OCI-LY7 (cell line): ENCODE results near the gene LGR5. TPM values are rescaled to one million over a fixed set of nuclear protein-coding genes. Genes with fewer than 3 reads are reported as not detected.

Source experiments
- BruUV-seq: library from RNA; stranded (reverse); fragments of 400-500 nt; replicated peaks from 2 replicates; lab custom pipeline; 2021; lab: Mats Ljungman, UMichigan
- CTCF ChIA-PET: fragments of 300-600 bp; sonication (Branson Sonifier 250); formaldehyde crosslinking; loops from one replicate; lab custom pipeline; 2022; ENCODE audit warnings: antibody characterized with exemption; ENCODE audit not compliant: unreplicated experiment; lab: Charles Lee
- POLR2A ChIA-PET: fragments of 300-600 bp; sonication (Branson Sonifier 250); formaldehyde crosslinking; loops from one replicate; lab custom pipeline; 2022; ENCODE audit warnings: antibody characterized with exemption; lab: Charles Lee
- DNase-seq: peaks from one replicate; pipeline ENCODE4 v3.0.0-alpha.2; 2015; ENCODE audit warnings: low spot score
- H2AFZ ChIP-seq: fragments of 200-600 bp; sonication (generic), shearing (Covaris generic); 2 replicates; pipeline ENCODE4 v1.6.1; 2014; ENCODE audit warnings: mild to moderate bottlenecking, antibody characterized with exemption, low read length, moderate library complexity
- H3K27ac ChIP-seq: fragments of 200-600 bp; sonication (generic); 2 replicates; pipeline ENCODE4 v1.5.1; 2014; ENCODE audit warnings: mixed run types, low read depth, mild to moderate bottlenecking, moderate library complexity, low read length, inconsistent platforms; ENCODE audit not compliant: poor library complexity, severe bottlenecking
- H3K36me3 ChIP-seq: fragments of 200-600 bp; sonication (generic); 2 replicates; pipeline ENCODE4 v1.6.1; 2014; ENCODE audit warnings: mild to moderate bottlenecking, antibody characterized with exemption, low read length, moderate library complexity, mixed read lengths; ENCODE audit not compliant: insufficient read depth
- H3K4me1 ChIP-seq: fragments of 200-600 bp; sonication (generic); 2 replicates; pipeline ENCODE4 v1.5.1; 2014; ENCODE audit warnings: mild to moderate bottlenecking, low read length; ENCODE audit not compliant: insufficient read depth, poor library complexity, severe bottlenecking
- H3K4me2 ChIP-seq: fragments of 200-600 bp; sonication (generic); 2 replicates; pipeline ENCODE4 v1.6.1; 2014; ENCODE audit warnings: mild to moderate bottlenecking, low read length
- H3K4me3 ChIP-seq: fragments of 200-600 bp; sonication (generic); 2 replicates; pipeline ENCODE4 v1.5.1; 2014; ENCODE audit warnings: mild to moderate bottlenecking, low read depth, low read length; ENCODE audit not compliant: poor library complexity, severe bottlenecking
- H3K79me2 ChIP-seq: fragments of 200-600 bp; sonication (generic); 2 replicates; pipeline ENCODE4 v1.6.1; 2016; ENCODE audit warnings: low read depth, mild to moderate bottlenecking, low read length, moderate library complexity, mixed read lengths; ENCODE audit not compliant: insufficient read depth
- H3K9me2 ChIP-seq: fragments of 200-600 bp; sonication (generic); 2 replicates; pipeline ENCODE4 v1.6.1; 2016; ENCODE audit warnings: mild to moderate bottlenecking, low read length, mixed read lengths; ENCODE audit not compliant: insufficient read depth
- H3K9me3 ChIP-seq: fragments of 200-600 bp; sonication (generic); 2 replicates; pipeline ENCODE4 v1.6.1; 2014; ENCODE audit warnings: mild to moderate bottlenecking, mixed run types, low read length, mixed read lengths
- H4K20me1 ChIP-seq: fragments of 200-600 bp; sonication (generic); 2 replicates; pipeline ENCODE4 v1.6.1; 2014; ENCODE audit warnings: mild to moderate bottlenecking, antibody characterized with exemption, low read length, moderate library complexity, mixed read lengths; ENCODE audit not compliant: insufficient read depth
- CTCF ChIP-seq: fragments of 200-600 bp; sonication (generic); conservative IDR thresholded peaks from 2 replicates; pipeline ENCODE4 v1.5.1; 2014; ENCODE audit warnings: mild to moderate bottlenecking, antibody characterized with exemption, low read length, moderate library complexity, mixed read lengths
- EZH2phosphoT487 ChIP-seq: fragments of 200-600 bp; sonication (generic); IDR thresholded peaks from 2 replicates; pipeline ENCODE4 v1.6.1; 2018; ENCODE audit warnings: low read depth, borderline replicate concordance, mild to moderate bottlenecking, mixed run types, antibody characterized with exemption, low read length, moderate library complexity, mixed read lengths
- intact Hi-C: fragments of 100-400 bp; cut with micrococcal nuclease; formaldehyde crosslinking; loops from one replicate; pipeline ENCODE4 v1.10.0; 2022; ENCODE audit not compliant: unreplicated experiment
- total RNA-seq, 2 experiments: library from RNA; depleted of rRNA in 1 of 2; stranded (reverse); fragments of >200 nt in 1 of 2; shearing (Covaris generic) in 1 of 2; gene quantifications; 2 replicates each; pipeline ENCODE4 v1.2.3, GENCODE V29; 2014 to 2022

The LGR5 gene
- total RNA-seq, 2 experiments from 2014 or later, result 0.51 TPM; not detected in 1

- H3K27ac ChIP-seq, result no peak overlapping the region
- no peaks in the 10 kb centered on the region for H4K20me1 ChIP-seq
- intact Hi-C loops, result no loop called here
- no peaks in the 10 kb centered on the region for H3K9me2 ChIP-seq
- BruUV-seq, result no TSS peak
- H3K9me3 ChIP-seq, result no peaks in the 10 kb centered on the region
- ChIA-PET POLR2A (interaction anchor here (0.8 kb wide), 1 partner anchor 315 kb away, joined by 4 read pairs; no protein-coding TSS in a partner anchor), CTCF (no interaction called here)
- no peaks in the 10 kb centered on the region for H3K4me1 ChIP-seq
- H3K36me3 ChIP-seq, result no peaks in the 10 kb centered on the region
- H2AFZ ChIP-seq, result no peak overlapping the region
- TF ChIP-seq EZH2phosphoT487 (no peak), CTCF (no peak)
- H3K4me2 ChIP-seq, result no peak overlapping the region
- no peak overlapping the region for H3K4me3 ChIP-seq
- no peaks in the 10 kb centered on the region for H3K79me2 ChIP-seq
- no peak for DNase-seq
These were observed 85.0 kb downstream of the LGR5 start for GRCh38 chr12:71524626-71525025.

- intact Hi-C loops, result no loop called here
- Histone ChIP-seq H3K36me3 (no peaks in the 10 kb centered on the region), H4K20me1 (no peaks in the 10 kb centered on the region), H3K9me3 (no peaks in the 10 kb centered on the region), H3K4me1 (no peaks in the 10 kb centered on the region), H2AFZ (no peak overlapping the region), H3K27ac (no peak overlapping the region), H3K79me2 (no peaks in the 10 kb centered on the region), H3K4me3 (no peak overlapping the region), H3K4me2 (no peak overlapping the region), H3K9me2 (no peaks in the 10 kb centered on the region)
- no TSS peak for BruUV-seq
- CTCF ChIA-PET, result no interaction called here
- DNase-seq, result no peak
- TF ChIP-seq CTCF (no peak), EZH2phosphoT487 (no peak)
- POLR2A ChIA-PET, result interaction anchor here (0.7 kb wide), 1 partner anchor 62 kb away, joined by 3 read pairs; no protein-coding TSS in a partner anchor
These were observed 94.1 kb downstream of the LGR5 start for GRCh38 chr12:71533703-71534102.

GRCh38 chr12:71536279-71536938 lies 96.8 kb downstream of the LGR5 start:
- H2AFZ ChIP-seq, result no peak overlapping the region
- H3K4me2 ChIP-seq, result no peak overlapping the region
- DNase-seq, result peak; percentile 19
- no peaks in the 10 kb centered on the region for H3K4me1 ChIP-seq
- no peaks in the 10 kb centered on the region for H3K36me3 ChIP-seq
- TF ChIP-seq CTCF, result no peak
- TF ChIP-seq EZH2phosphoT487, result no peak
- H3K27ac ChIP-seq, result no peak overlapping the region
- no peaks in the 10 kb centered on the region for H4K20me1 ChIP-seq
- ChIA-PET POLR2A (interaction anchor here (0.6 to 1.1 kb wide), 5 partner anchors 25 to 310 kb away, joined by 3 to 4 read pairs (median 3); no protein-coding TSS in a partner anchor), CTCF (no interaction called here)
- no peaks in the 10 kb centered on the region for H3K79me2 ChIP-seq
- intact Hi-C loops, result no loop called here
- no peak overlapping the region for H3K4me3 ChIP-seq
- no TSS peak for BruUV-seq
- no peaks in the 10 kb centered on the region for H3K9me3 ChIP-seq
- H3K9me2 ChIP-seq, result no peaks in the 10 kb centered on the region
